ENCODE measurements around the gene CRY2.
"Not testable (repeated sequence)": the region's sequence is repeated elsewhere in the genome, so short reads cannot be mapped to it uniquely, and the experiment has no call there.

Gene CRY2

DNA sequence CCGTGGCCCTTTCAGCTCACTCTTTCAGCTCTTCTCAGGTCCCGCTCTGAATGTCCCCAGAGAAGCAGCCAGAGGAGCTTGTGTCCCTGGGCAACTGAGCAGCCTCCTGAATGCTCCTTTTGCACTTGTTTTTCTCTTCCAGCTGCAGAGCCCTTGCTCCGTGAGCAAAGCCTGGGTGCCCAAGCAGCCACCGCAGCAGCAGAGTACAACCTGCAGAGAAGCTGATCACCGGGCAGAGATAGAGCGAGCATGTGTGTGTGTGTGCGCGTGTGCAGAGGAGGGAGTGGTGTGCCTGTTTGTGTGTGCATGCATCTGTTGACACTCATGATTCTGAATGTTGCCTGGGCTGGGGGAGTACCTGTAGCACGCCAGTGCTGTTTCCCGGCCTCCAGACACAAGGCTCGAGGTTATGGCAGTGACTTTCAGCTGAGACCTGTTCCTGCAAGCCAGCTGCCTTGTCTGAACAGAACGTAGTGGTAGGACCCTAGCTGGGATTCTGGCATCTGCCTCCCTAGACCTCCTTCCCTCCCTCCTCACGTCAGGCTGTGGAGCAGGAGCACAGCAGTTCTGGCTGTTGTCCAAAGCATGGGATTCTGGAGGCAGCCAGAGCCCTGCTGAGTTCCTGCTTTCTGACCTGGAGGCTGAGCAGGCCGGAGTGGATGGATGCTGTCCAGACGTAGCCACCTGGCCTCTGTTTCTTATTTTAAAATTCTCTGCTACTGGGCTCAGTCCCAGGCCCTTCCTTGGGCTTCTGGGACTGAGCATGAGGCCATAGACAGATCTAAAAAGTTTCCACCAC is 33.7 kb downstream of the CRY2 start:
- DNase-seq = no peak

DNA sequence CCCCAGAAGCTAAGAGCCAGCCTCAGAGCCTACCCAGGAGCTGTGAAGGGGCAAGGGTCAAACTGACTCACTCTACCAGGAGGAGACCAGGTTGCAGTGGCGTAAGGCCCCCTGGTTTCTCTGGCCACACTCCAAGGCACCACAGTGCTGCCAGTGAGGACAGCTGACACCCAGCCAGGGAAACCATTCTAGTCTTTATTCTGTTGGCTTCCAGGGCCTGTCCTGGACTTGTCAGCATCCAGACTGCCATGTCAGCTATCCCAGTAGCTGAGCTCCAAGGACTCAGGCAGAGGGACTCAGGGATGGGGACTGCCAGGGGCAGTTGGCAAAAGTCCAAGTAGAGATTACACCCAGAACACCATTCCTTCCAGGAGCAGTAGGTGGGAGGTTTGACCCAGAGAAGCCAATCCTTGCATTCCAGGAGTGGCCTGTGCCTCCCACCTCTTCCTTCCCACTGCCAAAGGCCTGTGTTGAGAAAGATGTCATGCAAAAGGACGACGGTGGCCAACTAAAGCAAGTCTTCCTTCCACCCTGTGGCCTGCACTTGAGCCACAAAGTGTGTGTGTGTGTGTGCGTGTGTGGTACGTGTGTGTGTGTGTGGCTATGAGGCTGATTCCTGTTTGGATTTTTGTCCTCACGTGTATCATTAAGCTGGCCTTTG is 34.6 kb downstream of the CRY2 start:
- no peak for DNase-seq

DNA sequence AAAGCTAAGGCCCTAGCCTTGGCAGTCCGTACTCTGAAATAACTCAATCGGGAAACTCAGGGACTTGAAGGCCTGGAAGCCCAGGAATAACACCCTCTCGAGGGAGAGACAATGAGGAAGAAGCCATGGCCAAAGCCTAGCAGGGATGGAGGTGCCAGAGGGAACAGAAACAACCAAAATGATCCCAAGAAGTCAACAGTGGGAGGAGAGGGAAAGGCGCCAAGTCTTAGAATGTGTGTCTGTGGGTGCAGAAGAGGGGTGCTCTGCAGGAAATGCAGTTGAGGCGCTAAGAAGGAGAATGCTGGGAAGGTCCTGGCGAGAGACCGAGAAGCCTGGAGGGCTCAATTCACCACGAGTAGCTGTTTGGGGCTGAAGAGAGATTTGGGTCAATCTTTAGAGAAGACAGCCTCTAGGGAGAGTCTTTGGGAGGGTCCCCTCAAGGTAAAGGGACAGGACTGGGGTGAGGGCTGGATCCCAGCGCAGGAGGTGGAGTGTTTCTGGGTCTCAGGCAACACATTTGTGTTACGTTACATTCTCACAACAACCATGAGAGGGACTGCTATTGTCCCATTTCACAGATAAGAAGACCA is 37.4 kb downstream of the CRY2 start:
- DNase-seq = no peak

DNA sequence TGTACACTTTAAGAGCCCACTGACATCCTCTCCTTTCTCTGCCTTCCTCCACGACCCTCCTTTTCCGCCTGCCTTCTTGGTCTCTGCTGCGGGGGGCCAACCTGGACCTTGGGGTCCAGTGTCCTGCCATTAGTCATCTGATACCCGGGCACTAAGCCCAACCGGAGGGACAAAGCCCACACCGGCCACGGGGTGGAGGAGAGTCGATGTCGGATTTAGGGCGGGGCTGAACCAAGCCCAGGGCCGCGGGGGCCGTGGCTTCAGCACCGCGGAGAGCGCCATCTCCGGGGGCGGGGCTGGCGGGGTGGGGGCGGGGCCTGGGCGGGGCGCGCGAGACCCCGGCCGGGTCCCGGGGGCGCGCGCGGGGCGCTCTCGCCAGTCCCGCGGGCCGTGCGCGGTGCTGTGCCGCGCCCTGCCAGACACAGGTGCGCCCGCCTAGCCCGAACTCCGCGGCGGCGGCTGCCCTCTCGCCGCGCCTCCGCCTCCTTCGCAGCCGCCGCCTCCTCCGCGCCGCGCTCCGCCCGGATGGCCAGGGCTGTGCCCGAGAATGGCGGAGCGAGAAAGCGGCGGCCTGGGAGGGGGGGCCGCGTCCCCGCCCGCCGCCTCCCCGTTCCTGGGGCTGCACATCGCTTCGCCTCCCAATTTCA is 38.1 kb downstream of the CRY2 start, which contains the start of gene MAPK8IP1:
Gene MAPK8IP1, plus strand, starts transcription at position 378 of the 647 bp plus-strand sequence. Its CDS starts 170 bp downstream, at position 548.
- DNase-seq = peak; percentile 49

DNA sequence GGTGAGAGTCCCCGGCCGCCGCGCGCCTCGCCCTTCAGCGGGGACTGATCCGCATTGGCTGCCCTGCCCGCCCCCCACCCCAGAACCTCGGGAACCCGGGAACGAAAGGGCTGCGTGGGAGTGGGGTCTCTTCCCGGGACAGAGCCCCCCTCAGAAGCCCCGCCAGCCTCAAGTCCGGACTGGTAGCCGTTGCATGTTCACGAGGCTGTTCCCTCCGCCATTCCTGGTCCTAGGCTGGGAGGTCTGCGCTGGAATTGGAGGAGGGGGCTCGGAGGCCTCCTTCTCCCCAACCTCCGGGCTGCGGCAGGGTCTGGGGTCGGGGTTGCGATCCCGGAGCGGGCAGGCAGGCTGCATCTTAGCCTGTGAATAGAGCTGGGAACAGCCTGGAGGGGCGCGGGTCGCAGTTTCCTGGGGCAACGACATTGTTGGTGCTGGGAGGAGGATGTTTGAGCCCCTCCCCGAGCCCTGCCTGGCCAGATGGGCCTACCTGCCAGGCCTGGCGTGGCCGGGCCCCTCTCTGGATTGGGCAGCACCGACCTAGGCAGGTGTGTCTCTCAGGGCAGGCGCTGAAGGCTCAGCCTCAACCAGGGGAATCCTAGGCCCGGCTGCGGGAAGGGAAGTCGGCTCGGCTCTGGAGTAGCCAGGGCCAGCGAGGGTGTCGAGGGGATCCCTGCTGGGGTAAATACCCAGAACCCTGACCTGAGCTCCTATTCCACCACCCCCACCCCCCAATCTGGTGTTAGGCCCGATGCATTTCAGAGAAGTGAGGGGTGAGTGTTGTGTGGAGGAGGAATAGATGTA is 38.8 kb downstream of the CRY2 start:
- no peak for DNase-seq

DNA sequence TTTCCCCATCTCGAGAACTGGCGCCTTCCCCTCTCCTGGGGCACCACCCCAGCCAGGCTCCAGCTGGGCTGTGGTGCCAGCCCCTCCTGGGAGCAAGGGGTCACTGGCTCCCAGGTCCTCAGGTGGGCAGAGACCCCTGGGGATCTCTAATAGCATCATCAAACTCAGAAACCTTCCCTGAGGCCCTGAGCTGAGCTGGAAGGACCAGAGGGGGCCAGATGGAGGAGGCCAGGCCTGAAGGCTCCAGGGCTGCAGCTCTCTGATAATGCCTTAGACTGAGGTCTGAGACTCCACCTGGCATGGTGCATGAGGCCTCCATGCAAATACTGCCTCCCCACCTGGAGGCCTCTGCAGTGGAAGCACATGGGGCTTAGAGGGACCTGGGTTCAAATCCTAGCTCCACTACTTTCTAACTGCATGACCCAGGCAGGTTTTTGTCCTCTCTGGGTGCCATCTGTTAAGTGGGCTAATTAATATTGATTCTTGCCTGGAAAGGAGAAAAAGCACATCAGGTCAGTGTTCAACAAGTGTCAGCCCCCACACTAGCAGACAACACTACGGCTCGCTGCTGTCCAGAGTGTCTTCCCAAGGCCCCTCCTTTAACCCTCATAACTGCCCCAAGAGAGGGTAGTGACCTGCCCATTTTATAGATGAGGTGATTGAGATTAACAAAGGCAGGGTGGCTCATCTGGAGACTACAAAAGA is 39.7 kb downstream of the CRY2 start:
- DNase-seq = no peak

DNA sequence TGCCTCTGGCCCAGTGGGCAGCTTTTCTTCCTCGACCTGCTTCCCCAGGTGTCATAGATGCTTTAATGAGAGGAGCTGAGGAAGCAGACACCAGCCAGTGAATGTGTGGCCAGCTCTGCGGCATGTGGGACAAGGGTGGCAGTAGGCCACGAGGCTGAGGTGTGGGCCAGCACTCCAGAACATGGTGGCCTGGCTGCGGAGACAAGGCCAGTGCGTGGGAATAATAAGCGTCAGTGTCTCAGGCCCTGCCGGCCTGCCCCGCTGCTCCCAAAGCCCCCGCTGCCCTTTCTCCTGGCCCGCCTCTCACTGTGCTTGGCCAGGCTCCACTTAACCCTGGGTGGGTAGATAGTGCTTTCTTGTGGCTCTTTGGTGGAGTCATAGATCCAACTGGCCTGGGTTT is 40.3 kb downstream of the CRY2 start:
- no peak for DNase-seq

DNA sequence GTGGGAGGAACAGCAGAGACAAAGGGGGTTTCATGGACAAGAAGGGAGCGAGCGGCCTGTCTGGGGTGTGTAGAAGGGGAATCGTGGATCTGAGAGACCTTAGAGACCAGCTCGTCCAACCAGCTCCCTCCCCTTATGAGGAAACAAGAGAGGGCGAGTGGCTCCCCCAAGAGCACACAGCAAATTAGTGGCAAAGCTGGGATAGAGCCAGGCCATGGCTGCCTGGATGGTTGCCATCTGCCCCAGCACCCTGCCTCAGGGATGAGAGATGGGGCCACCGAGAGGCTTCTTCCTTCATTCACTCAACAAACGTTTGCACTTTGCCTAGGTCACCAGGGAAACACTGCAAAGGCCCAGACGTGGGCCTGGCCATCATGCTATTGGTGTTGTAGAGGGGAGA is 42.3 kb downstream of the CRY2 start:
- DNase-seq = no peak

DNA sequence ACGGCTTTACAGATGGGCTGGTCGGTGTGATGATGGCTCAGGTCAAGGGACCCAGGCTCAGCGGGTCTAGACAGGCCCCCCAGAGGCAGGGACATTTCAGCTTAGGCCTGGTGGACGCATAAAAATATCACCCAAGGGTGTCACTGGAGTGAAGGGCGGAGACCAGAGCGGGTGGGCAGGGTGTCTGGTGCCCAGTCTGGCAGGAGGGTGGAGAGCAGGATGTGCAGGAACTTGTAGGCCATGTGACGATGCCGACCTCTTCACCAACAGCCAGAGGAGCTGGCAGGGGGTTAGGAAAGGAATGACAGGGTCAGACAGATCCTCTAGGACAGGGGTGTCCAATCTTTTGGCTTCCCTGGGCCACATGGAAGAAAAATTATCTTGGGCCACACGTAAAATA is 42.7 kb downstream of the CRY2 start:
- DNase-seq = no peak

DNA sequence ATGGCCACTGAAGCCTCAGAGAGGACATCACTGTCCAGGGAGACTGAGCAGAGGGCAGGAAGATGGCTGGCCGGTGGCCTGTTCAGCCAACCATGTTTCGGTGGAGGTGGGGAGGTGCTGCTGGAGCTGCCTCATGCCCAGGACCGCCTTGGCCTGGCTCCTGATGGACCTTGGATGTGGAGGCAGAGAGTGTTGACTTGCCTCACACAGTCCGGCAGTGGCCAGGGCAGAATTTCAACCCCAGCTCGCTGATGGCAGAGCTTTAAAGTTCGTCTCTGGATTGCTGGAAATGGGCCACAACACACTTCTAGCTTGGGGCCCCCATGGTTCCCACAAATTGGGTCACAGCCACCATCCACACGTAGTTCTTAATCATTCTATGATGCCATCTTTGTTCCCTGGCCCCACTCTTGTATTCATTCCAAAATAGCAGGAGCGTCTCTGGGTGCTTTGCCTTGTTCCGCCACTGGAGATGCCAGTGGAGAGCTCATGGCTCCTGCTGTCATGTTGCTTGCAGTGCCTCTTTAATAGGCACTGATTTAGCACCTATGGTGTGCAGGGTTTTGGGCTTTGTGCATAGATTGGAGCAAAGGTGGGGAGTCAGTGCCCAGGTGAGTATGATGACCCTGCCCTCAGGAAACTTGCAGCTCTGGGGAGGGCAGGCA is 43.7 kb downstream of the CRY2 start:
- DNase-seq = no peak

DNA sequence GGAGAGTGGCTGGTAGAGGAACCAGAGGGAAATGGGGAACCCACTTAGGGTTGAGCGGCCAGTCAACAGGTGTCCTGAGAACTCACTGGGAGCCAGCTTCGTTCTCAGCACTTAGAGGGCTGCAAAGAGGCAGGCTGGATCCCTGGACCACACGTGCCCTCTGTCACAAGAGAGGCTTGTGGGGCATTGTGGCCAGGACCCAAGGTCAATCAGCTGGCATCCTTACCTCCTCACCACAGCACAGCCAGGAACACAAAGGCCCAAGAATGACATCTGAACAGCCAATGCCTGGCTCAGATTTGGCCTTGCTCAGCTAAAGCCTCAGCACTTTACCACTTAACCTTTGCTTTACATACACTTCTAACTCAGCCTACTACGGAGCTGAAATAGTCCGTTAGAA is 45.6 kb downstream of the CRY2 start:
- no peak for DNase-seq

DNA sequence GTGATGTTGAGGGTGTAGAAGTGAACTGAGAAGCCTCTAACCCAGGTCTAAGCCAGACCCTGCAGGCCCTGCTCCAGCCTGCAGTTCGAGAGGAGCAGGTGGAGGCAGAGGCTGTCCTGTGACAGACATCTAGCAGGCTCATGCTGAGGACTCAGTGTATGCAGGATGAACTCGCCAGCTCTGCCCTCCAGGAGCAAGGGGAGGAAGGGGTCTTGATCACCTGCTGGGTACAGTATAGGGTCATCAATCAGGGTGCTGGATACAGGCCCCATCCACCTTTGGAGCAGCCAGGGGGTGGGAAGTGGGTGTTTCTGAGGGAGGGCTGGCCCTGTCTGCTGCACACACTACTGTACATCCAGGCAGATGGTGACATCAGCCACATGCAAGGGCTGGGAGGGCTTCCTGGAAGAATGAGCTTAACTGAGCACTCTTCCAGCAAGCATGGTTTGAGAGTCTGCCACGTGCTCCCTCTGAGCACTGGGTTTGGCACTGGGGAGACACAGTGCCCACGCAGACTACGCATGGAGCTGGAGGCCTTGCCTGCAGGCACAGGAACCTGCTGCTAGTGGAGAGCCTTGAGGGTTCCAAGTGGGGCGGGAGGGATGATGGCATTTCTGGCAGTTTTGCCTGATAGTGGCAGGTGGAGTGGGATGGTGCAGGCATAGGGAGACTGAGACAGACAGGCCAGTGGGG is 47.4 kb downstream of the CRY2 start:
- DNase-seq = no peak

DNA sequence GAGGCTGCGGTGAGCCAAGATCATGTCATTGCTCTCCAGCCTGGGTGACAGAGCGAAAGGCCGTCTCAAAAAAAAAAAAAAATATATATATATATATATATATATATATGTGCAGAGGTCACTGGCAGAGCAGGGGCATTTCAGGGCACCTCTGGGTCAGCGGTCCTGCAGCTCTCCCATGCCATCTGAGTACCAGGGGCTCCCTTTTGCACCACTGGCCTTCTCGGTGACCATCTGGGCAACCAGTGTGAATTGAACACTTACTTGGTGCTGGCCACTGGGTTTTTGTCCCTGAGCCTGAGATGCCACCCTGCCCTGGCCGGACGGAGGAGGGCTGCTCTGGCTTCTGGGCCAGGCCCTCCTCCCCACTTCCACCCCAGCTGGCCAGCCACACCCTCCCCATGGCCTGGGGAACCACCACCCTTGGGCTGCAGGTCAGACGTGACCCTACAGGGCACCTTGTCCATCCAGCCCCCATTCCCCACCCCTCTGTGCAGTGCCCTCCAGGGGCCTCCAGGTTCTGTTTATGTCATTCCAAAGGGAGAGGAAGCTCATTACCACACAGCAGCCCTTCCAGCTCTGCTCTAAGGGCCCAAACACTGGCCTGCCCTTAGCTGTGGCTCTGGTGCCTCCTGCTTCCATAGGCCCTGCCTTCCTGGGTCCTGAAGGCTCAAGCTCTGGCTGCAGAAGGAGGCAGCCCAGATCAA is 48.4 kb downstream of the CRY2 start:
- no peak for DNase-seq

DNA sequence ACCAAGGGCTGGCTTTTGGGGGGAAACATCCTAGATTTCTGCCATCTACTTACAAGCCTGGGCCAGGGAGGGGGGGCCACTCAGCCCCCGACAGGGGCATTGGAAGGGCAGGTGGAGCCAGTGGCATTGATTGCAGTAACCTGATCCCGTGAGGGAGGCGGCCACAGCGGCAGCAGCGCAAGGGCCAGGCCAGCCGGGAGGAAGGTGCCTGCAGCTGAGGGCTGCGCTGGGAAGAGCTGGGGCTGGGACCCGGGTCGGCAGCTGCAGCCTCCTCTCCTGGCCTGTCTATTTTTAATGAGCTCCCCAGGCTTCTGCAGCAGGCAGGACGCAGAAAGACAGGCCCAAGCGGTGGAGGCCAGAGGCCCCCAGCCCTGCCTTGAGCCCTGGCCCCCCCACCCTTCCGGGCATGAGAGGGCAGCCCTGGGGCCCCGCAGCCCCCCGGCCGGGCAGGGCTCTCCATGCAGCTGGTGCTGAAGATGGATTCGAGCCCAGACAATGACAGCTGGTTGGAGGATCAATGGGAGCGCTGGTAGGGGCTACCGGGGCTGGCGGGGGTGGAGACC is 49.2 kb downstream of the CRY2 start:
- DNase-seq = no peak

DNA sequence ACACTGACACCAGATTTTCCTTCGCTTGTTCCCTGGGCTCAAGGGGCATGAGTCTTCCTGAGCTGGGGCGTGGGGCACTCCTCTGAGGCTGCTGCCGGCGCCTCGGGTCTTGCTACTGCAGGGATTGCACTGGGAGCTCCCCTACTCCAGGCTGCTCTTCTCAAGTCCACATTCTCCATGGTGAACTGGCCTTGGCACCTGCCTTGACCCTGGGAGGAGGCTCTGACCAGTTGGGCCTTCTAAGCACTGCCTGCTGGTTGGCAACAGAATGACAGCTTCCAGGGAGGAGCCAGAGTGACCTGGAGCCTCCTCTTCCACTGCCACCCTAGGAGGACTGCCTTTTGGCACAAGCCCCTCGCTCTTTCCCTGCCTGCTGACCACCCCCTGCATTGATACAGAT is 50.3 kb downstream of the CRY2 start:
- DNase-seq = no peak

DNA sequence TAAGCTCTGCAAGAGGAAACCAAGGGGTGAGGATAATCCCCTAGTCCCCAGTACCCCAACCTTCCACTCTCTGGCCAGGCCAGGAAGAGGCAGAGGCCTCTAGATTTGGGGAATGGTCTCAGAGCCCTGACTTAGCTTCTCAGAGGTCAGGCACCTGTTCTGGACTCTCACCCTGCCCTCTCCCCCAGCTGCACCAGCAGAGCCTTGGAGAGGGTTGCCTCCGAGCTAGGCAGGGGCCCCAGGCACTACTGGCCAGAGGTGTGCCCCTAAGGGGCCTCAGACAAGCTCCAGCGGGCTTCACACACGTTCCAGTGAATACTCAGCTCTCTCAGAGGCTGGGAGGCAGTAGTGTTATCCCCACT is 51.8 kb downstream of the CRY2 start:
- DNase-seq = no peak

DNA sequence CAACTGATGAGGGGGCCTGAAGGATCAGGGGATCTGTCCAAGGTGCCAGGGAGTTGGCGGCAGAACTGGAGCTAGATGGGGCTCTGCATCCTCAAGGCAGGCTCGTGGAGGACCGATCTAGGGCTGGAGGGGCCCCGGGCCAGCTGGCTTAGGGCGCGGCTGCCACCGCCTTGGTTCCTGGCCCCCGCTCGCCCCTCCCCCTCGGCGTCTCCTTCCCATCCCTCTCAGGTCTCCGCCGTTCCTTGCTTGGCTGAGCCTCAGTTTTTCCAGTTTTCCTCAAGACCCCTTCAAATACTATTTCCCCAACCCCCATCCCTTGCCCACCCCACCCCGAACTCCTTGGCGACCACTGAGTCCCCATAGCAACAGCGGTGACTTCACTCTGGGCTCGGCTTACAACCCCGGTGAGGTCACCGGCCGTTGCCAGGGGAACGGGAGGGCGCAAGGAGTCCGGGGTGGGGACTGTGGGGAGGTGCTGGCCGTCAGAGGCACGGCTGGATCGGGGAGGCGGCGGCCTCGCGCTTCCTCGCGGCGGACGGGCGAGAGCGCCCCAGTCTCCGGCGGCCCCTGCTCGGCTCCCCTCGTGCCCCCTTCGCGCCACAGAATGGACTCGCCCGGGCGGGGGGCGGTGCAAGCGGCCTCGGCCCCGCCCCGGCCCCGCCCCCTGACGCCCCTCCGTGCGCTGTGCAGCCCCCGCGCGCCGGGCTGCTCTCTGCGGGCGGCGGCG is 52.3 kb downstream of the CRY2 start:
- peak; percentile 59 for DNase-seq

DNA sequence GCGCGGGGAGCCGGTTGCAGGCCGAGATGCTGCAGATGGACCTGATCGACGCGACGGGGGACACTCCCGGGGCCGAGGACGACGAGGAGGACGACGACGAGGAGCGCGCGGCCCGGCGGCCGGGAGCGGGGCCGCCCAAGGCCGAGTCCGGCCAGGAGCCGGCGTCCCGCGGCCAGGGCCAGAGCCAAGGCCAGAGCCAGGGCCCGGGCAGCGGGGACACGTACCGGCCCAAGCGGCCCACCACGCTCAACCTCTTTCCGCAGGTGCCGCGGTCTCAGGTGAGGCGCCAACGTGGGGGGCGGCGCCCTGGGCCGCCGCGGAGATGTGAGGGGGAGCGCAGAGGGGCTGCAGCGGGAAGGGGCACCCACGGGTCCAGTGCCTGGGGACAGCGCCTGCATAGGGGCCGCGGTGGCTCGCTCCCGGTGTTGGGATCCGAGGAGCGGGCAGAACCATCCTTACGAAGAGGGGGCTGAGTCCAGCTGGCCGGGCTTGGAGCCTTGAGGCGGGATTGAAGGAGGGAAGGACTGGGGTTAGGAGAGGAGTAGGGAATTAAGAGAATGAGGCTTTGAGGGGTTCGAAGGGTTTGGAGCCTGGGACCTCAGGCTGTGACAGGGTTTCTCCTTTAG is 53.0 kb downstream of the CRY2 start:
- DNase-seq = not testable (repeated sequence)
